GM19239 (cell line): ENCODE data around the gene CNTN4.
"Not testable (repeated sequence)": the region's sequence is repeated elsewhere in the genome, so short reads cannot be mapped to it uniquely, and the experiment has no call there.

Experiments used
- DNase-seq: peaks from one replicate; pipeline ENCODE4 v3.0.0; 2011; ENCODE audit warnings: low spot score; ENCODE audit not compliant: insufficient read length
- FAIRE-seq: peaks from 2 replicates; lab custom pipeline; 2011; peaks lifted over from hg19 to GRCh38; lab: Jason Lieb, UNC

Gene CNTN4

DNA sequence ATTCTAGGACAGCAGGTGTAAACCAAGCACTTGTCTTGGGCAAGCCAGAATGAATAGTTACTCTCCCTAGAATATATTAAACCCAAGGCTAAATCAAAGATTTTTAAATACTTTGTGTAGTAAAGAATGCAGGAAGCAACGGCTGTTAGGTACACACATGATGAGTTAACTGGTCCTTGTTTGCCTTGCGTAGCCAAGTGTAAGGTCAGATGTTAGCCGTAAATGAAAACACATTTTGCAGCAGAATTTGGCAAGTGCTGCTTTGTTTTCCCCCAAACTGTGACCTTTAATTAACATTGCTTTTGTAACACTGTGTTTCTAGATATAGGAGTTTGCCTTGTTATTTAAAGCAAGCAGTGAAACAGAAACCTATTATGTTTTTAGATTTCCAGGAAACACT, 642.9 kb downstream of the CNTN4 start:
- DNase-seq (no peak), FAIRE-seq (no peak)

DNA sequence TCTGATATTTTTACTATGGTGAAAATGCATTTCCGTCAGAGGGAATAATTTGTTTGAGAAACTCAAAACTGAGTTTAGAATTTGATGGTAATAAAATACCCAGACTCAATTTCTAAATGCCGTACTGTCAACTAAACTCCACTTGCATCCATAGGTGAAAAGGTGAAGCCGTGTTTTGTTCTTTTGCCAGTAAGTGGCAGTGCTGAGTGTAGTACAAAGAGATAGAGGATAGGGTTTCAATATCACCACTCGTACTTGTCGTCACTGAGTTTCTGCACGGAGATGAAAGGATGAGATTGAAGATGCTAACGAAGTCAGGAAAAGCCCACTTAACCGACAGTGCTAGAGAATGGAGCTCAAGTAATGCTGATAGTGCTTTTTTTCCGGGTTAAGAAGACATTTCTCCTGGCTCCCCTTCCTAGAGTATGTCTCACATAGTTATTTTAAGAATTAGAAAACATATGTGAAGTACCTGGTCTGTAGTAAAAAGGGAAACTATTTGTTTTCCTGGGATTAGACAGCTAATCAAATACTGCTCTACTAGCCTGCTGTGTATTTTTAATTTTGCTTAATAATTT, 666.4 kb downstream of the CNTN4 start:
- DNase-seq, result no peak
- FAIRE-seq, result no peak

DNA sequence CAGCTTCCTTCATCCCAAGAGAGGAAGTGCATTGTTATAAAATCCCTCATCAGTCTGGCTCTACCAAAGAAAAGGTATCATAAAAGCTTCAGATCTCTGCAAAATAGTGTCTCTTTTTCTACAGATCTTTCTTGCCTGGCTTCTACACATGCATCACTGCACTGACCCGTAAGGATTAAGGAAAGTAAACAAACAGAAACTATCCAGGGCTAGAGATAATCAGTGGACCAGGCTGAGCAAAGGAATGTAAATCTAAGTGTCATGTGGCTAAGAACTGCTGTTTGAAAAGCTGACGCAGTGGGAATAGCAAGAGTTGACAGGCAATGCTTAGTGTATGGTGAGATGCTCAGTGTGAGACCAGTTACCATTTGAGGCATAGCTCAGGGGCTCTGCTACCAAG, 671.8 kb downstream of the CNTN4 start:
- FAIRE-seq, result no peak
- no peak for DNase-seq

DNA sequence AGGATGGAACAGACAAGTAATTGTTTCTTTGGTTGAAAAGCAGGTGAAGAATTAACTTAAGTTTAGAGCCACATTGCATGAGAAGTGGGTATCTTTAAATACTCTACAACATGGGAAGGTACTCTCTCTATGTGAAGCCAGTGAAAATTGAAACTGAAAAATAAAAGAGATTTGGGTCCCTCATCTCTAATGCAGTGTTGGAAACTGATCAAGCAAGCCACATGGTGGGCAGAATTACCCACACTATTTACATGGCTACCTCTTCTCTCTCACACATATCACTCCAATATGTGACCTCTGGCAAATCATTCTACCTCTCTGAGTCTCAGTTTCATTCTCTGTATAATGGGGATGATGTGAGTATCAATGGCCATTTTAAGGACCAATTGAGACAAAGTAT, 672.5 kb downstream of the CNTN4 start:
- FAIRE-seq (no peak), DNase-seq (no peak)

DNA sequence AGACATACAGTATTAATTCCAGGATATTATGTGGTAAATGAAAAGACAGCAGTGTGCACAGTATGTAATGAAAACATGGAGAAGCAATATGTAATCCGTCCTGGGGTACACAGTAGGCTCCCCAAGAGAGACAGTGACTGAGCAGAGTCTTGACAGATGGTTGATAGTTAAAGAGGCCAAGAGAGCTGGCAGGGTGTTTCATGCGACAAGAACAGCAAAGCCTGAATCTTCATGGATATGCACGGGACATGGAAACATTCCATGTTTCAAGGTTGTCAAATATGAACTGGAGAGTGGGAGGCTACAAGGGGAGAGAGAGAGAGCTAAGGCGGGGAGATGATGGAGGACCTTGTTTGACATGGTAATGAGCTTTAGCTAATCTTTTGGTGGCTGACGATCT, 673.1 kb downstream of the CNTN4 start:
- DNase-seq (no peak), FAIRE-seq (no peak)

DNA sequence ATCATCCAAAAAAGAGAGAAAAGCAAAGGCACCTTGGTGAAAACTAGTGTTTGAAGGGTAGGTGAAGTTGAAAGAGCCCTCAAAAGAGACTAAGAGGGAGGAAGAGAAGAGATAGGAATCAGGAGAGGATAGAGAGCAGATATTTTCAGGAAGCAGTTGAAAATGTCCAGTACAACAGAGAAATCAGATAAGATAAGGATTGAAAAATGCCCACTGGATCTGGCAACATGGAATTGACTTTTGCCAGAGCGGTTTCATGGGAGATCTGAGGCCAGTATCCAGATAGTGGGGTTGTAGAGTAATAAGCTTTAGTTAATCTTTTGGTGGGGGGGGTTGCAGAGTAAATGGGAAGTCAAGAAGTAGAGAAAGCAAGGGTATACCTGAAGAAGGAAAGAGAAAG, 674.1 kb downstream of the CNTN4 start:
- DNase-seq, result no peak
- no peak for FAIRE-seq

DNA sequence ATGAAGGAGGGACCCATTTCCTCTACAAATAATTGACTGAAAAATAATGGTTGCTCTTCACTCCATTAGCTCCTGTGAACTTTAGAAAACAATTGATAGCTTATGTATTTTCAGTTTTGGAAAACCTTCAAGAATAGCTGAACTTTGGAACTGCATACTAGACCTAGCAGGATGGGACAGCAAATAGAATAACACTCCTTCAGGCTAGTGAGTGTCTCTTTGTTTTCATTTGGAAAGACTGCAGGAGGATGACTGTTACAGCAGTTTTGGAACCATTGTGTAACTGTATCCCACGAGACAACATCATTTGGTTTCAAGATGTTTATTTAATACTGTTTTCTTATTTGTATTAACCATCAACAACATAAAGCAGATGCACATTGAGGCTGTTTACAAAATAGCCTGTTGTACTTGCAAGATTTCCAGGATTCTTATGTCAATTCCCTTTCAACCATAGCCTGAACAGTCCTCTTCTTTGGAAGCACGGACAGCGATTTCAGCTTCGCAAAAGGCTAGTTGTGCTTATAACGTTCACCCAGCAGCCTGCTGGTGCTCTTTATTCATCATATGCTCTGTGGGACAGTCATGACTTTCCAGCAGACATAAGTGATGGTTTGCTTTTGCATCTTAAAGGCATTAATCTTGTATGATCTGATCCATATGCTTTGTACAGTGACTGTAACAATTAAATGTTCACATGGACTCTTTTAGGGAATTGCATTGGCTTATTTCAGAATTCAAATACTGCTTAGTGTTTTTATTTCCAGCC, 676.0 kb downstream of the CNTN4 start:
- no peak for FAIRE-seq
- DNase-seq, result no peak

DNA sequence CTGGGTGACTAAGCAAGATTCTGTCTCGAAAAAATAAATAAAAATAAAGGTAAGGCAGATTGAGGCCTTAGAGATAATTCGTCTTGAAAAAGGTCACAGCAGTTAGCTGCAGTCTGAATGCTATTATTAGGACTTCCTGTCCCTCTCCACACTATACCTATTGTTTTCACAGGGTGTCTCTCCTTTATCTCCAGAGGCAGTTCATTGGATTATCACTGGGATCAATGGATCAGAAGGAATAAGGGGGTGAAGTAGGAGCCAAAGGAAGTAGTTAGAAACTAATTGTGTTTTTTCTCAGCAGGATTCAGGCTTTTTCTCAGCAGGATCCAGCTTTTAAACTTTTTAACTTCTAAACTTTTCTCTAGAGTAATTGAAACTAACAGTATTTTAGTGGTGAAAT, 684.6 kb downstream of the CNTN4 start:
- no peak for FAIRE-seq

DNA sequence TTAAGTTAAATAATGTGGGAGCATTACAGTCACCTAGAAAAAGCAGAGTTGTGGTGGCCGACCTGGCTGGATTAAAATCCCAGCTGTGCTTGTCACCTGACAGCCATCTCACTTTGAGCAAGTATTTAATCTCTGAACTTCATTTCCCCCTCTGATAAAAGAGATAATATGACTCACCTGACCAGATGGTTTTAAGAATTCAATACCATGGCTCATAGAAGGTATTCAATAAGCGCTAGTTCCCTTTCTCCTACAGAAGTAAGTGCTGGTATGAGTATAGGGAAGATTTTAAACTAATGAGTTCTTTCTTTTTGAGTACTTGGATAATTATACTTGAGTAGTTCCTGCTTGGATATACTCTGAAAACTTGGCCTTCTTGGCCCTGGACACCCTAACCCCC, 686.0 kb downstream of the CNTN4 start:
- FAIRE-seq, result no peak

More for the DNA sequence above, 684.6 kb downstream of the CNTN4 start:
- no peak for DNase-seq

DNA sequence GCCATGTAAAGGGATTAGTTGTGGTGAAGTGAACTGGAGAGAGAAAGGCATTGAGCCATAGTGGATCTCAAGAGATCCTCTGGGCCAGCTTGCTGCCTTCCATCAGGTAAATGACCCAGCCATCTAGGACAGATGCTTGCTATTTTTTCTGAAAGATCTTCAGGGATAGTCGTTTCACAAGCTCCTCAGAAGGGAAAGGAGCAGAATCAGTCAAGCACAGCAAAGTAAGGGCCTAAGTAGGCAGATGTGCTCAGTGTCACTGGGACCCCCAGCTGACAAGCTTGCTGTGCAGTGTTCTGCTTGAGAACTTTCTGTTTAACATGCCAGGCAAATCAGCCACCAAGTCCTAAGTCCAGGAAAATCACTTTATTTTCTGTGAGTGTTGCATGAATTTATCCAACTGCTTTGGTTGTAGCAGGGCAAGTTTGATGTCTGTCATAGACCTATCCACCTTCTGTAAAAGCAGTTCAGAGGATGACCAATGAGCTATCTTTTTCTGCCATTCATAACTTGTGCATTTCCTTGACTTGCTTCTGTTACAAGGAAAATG, 691.7 kb downstream of the CNTN4 start:
- no peak for FAIRE-seq
- no peak for DNase-seq

More for the DNA sequence above, 686.0 kb downstream of the CNTN4 start:
- no peak for DNase-seq

DNA sequence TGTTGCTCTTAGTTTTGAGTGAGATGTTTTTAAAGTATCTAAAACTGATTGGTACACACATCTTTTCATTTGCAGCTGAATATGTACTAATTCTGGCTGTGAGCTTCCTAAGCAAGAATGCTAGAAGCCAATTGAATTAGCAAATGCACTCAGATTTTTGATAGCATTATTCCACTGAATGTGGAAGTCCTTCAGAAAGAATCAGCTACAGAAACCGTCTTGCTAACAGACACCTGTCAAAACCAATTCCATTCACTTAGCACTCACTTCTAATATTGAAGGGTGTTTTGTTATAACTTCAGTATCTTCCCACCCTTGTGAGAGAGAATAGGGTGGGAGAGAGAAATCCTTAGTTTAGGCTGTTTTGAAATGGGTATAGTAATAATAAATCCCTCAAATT, 693.8 kb downstream of the CNTN4 start:
- FAIRE-seq, result no peak

DNA sequence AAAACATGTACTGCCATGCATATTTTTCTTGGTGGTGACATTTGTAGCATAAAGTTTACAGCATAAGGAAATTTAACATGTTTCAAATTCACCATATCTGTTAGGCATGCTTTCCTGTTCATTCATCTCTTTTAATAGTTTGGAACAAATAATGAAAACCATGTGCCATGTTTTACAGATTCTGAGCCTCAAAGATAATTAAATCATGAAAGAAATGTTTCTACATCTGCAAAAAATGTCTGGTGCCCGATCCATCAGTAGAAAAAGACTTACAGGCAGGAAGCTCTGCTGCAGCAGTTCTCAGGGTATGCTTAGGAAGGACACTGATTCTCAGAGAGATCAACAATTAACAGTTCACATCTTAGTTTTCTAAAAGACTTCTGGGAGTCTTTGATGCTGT, 695.3 kb downstream of the CNTN4 start:
- FAIRE-seq (no peak), DNase-seq (no peak)

More for the DNA sequence above, 693.8 kb downstream of the CNTN4 start:
- no peak for DNase-seq

DNA sequence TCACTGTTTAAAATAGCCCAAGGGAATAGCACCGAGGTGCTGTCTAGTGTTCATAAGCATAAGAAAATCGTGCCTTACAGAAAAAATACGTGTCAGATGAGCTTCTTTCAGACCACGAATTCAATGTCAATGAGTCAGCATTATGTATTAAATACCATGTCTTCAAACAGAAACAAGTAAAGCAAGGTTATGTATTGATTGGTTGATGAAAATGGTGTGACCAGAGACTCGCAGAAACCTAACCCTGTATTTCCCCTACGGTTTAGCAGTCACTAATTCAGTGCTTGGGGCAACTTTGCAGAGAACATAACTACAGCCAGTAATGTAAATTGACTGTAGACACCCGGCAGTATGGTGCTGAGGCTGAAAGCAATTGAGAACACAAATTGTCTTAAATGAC, 703.8 kb downstream of the CNTN4 start:
- no peak for FAIRE-seq
- no peak for DNase-seq

DNA sequence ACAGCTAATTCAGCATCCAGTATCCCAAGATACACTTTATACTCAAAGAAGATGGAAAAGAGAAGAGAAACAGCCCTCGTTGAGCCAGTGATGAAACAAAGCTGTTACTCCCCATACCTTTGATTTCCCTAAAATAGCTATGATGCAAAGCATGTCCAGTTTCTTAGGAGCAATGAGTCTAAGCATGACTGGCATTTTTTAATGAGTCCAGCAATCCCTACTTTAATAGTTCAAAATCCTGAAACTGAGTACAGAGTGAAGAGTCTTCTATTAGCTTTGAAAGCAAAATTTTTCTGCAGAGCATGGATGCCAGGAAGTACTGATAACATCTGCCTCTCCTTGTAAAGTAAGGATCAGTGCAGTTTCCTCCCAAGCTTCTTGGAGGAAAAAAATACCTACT, 708.8 kb downstream of the CNTN4 start:
- DNase-seq (no peak), FAIRE-seq (no peak)

DNA sequence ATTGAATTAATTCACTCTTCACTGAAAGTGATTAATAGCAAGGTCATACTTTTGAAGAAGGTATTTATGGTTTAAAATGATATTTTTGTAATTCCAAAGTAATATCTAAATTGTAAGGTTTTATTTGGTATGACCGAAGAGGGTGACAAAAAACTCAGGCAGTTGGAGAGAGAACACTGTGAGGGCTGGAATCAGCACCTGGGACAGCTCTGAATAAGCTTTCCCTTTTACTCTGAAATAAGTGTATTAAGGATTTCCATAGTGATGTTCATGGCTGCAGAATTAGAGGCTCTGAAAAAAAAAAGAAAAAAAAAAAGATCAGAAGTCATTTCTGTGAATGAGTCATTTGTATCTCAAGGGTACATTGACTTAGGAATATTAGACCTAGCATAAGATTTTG, 712.1 kb downstream of the CNTN4 start:
- DNase-seq (no peak), FAIRE-seq (no peak)

DNA sequence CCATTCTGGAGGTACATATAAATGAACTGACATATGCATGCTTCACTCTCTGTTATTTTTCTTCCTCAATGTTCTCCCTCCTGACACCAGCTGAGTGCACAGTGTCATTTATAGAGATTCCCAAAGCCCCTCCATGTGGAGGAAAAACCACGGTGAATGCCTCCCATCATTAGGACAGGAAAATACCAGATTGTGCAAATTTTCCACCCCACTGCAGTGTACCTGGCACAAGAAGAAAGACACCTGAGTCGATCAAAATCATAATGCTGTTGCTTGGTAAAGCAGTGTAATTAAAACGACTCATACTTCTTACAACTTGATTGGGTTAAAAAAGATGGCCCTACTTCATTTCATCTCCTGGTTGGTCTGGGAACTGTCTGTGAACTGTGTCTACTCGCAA, 720.9 kb downstream of the CNTN4 start:
- DNase-seq (no peak), FAIRE-seq (no peak)

DNA sequence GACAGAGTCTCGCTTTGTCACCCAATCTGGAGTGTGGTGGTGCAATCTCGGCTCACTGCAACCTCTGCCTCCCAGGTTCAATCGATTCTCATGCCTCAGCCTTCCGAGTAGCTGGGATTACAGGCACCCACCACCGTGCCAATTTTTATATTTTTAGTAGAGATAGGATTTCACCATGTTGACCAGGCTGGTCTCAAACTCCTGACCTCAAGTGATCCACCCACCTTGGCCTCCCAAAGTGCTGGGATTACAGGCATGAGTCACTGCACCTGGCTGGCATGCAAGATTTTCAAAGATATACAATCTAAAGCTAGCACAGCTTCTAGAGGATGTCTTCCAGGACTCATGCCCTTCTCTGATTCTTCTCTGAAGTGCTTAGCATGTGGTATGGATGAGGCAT, 722.3 kb downstream of the CNTN4 start:
- not testable (repeated sequence) for FAIRE-seq, DNase-seq

DNA sequence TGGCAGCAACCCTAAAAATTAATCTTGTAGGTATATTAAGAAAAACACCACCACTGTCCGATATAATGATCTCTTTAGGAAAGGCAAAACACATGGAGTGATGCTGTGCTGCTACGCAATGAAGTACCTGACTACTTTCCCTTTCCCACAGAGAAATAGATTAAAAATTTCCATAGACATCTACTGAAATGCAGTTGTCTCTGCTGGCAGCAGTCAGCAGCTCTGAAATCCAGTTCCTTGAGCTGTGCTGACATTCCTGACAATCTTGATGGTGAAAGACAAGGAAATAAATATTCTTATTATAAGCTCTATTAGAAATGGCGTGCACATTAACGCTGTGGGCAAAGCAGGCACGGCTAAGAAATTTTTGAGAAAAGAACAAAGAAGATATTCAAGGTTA, 723.9 kb downstream of the CNTN4 start:
- FAIRE-seq (no peak), DNase-seq (no peak)

DNA sequence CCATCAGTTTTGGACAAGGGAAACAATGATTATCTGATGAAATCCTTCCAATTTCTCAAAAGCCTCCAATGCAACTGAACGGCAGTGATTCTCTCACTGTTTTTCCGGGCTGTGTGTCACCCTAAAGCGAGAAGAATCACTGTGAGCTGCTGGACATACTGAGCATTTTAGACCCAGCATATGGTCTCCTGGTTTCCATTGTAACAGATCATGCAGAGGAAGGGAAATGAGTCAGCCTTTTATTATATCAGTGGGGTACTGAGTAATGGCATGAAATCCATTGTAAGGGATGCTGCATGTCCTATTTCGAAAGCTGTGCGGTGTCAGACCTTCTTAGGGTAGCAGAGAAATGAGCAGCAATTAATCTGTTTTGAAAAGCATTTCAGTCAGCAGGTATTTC, 724.4 kb downstream of the CNTN4 start:
- DNase-seq, result no peak
- no peak for FAIRE-seq

DNA sequence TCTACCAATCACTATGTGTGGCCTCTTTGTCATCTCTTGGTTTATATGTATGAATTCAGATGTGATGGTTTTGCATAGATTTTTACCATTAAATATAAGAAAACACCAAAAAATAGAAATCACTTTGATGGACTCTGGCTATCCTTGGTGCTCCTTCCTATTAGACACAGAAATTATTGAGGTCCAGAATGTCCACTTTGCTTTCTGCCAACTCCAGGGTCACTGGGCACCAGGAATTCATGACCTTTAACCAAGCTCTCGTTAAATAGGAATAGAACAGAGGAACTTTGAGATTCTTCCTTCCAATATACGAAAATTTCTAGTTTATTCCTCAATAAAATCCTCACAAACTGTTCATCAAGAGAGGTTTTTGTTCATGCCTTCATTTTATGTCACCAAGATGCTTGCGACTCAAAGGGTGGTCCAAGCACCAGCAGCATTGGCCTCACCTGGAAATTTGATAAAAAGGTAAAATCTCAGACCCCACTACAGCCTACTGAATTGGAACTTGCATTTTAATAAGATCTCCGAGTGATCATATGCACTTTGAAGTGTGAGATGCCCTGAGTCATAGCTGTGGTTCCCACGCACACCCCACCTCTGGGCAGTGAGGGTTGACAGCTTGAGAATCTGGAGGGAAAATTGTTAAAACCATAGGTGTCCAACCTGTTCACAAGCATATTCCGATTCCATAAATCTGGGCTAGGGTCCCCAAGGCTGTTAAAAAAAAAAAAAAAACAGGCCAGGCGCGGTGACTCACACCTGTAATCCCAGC, 725.0 kb downstream of the CNTN4 start:
- no peak for FAIRE-seq
- DNase-seq, result no peak

DNA sequence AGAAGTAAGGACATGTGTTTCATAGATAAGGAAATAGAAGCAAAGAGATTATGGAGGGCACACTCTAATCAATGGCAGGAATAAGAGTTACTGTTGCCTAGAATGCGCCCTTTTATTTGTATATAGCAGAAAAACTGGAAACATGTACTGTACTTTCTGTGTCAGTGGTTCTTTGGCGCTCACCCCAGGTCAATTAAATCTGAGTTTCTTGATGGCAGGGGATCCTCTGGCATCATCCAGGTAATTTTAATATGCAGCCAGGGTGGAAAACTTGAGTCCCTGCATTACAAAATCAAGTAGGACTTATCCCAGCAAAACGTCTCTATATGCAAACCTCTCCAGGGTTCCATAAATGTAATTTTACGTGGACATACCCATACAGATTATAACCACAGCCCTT, 727.4 kb downstream of the CNTN4 start:
- DNase-seq (no peak), FAIRE-seq (no peak)
